SKM-1 treated with dmso at 0.1 percent for 144 hours (cell line): ENCODE data around the gene RAB2B.

Experiments
- DNase-seq: peaks from one replicate; lab custom pipeline; 2025; ENCODE audit not compliant: unreplicated experiment; lab: John Stamatoyannopoulos, UW

Gene RAB2B

DNA sequence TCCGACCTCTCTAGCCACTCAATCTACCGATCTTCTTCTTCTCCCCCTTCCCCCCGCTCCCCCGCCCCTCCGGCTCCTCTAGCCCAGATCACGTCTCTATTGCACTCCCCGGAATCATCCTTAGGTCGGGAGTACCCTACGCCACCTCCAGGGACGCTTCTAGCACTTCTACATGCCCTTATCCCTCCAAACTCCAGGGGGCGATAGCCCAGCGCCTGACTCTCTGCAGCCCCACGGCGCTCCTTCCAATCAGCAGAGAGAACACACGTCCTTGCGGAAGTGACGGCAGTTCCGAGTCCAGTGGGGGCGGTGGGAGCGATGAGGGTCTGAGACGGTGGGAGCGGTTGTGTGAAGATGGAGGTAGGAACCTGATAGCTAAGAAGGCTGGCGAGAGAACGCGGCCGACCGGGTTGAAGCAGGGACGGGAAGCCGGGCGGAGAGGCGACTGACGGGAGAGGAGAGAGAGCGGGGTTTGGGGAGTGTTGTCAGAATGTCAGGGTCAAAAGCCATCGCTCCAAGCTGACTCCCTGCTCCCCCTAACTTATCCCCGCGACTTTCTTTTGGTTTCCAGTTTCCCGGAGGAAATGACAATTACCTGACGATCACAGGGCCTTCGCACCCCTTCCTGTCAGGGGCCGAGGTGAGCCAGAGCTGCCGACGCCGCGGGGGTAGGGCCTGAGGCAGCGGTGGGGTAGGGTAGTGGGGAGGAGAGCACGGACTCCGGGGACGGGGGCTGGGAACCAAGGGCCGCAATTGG, at the start of gene RAB2B, which contains the start of gene TOX4:
Gene RAB2B, minus strand, starts transcription at position 35 of the 757 bp plus-strand sequence. CDS start 87 bp downstream, outside the sequence.
Gene TOX4, plus strand, starts transcription at position 271 of the 757 bp plus-strand sequence. Its CDS starts 84 bp downstream, at position 355.
- DNase-seq, result peak; percentile 88

DNA sequence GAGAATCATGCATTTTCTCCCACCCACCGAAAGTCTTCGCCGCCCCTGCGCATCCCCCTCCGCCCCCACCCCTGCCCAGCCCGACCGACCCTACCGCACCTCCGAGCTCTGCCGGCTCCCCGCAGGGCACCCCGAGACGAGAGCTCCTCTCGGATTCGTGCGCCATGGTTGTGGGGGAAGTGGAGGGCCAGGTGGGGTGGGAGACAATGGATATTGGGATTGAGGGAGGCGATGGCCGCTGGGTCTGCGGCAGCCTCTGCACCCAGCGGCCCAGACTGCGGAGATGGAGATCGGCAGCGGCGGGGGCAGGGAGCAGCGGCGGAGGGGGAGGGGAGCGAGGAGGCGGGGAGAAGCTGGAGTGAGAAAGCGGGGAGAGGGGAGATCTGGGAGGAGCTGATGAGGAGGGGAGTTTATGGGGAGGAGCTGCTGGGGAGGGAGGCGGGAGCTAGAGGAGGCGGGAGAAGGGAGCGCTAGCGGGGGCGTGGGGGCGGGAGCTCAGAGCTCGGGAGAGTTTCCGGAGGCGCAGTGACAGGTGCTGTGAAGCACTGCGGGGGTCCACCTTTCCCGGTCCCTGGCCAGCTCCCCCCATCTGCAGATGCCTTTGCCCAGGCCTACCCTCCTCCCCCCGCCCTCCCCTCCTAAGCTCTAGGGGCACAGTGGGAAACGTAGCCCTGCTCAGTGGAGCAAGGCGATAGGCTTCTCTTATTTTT, 49.4 kb upstream of the RAB2B start, which contains the start of gene SALL2:
Gene SALL2, minus strand, starts transcription at position 385 of the 710 bp plus-strand sequence. Its CDS starts 219 bp downstream, at position 166.
- no peak for DNase-seq

DNA sequence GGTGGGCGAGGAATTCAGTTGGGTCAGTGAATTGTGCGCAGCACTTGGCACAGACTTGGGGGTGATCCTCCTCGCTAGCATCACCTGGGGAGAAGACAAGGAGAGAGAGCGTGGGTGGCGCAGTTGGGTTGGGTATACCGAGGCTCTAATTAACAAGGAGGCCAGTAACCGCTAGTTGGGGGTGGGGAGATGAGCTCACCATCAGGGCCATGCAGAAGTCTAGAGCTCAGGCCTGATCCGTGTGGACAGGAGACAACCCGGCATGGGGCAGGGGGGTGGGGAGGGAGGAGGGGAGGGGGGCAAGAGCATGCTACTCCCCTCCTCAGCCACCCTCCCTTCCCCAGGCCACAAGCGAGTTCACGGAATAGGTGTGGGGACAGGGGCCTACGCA, 48.8 kb upstream of the RAB2B start:
- no peak for DNase-seq

DNA sequence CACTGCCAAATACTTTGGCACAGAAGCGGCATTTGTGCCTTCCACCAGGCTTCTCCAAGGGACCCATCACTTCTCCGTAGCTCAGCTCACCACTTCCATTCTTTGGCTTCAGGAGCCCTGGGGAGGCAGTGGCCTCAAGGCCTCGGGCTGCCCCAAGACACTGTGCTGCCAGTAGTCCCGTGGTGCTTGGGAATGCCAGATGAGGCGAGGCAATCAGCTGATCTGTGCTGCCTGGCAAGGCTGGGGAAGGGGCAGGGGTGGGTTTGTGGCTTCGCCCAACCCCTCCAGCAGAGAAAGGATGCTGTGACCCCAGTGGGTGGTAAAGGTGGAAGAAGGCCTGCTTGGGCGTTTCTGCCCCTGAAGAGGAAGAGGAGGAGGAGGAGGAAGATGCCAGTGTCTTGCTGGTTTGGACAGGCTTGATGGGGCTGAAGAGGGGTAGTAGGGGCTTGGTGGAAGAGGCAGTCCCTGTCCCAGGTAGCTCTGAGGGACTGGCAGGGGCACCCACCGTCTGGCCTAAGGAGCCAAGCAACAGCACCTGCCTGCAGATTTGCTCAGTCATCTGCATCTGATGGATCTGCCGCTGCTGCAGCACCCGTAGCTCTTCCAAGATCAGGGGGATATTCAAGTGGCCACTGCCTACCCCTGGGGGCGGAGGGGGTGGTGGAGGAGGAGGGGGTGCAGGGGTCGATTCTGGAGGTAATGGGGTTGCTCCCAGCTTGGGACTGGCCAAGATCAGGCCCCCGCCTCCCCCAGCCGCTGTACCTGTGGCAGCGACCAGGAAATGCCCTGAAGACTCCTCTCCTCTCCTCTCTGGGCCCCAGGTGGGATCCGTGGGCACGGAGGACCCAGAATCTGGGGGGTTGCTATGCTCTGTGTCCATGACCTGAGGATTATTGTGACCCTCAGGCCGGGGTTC, 48.1 kb upstream of the RAB2B start:
- no peak for DNase-seq

DNA sequence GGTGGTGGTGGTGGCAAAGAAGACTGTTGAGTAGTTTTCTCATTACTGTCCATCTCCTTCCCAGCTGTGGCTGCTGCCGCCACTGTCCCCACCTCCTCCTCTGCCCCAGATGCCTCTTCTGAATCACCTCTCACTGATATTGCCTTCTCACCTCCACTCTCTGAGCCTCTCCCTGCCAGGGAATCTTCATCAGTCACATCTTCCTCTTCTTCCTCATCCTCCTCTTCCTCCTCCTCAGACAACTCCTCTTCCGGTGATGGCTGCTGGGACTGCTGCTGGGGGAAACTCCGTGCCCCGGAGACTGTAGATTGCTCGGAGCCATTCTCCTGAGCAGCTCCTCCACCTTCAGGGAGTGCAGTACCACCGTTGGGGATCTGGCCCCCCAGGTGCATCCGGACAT, 46.4 kb upstream of the RAB2B start:
- no peak for DNase-seq

DNA sequence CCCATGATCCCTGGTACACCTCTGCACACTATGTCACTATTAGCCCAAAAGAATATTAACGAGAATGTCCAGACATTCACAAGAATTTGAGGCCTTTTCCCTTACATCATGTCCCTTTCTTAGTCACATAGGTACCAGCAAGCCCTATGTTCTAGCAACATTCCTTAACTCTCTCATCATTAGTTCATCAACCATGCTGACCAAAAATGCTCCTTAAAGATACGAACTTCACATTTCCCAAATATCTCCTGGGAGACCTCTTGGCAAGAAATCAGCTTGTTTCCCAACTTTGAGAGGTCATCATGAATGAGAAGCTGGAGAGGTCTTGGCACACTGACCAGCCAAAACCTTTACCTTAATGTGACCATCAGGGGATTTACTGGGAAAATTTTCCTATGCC, 44.7 kb upstream of the RAB2B start:
- no peak for DNase-seq

DNA sequence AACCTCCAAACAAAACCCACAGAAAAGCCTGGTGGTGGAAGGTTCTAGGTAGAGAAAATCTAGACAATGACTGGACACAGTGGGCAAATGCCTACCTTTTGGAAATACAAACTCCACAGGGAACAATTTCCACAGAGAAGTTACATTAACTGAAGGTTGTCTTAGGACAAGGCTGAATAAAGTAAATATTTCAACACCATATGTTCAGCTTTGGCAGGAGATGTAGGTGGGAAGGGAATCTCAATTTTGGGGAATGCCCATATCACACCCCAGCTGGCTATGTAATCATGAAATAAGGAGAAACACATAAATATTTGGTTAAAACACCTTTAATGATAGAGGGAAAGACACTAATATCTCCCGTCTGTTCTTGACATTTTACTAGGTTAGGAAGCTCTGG, 44.0 kb upstream of the RAB2B start:
- DNase-seq, result no peak

DNA sequence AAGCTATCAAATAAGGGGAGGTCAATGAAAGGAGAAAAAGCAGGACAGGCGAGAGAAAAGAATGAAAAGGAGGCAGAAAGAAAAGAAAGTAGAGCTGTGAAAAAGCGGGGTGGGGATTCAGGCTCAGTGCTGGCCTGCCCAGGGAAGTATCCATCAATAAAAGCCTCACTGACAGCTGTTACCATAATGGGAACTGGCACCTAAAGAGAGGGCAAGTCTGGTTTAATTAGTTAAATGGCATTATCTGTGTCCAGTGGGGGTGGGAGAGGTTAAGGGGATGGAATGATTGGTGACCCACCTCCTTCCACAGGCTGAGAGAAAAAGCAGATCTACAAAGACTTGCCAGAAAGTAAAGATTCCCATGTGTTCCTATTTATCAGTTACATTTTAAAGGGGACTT, 42.0 kb upstream of the RAB2B start:
- DNase-seq, result no peak

DNA sequence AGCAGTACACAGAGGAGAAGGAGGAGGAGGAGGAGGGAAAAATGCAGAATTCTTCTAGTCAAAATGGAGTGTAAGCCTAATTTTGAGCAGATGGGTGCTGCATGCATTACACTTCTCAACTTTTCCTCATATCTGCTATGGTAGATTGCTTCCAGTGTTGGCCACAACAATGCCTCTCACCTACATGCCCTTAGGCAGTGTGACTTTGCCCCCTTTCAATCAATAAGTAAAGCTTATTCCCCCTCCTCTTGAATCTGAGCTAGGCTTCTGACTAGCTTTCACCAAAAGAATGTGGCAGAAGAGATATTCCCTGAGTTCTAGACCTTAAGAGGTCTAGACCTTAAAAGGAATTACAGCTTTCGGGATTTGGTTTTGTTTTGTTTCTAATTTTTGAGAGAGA, 37.6 kb upstream of the RAB2B start:
- no peak for DNase-seq

DNA sequence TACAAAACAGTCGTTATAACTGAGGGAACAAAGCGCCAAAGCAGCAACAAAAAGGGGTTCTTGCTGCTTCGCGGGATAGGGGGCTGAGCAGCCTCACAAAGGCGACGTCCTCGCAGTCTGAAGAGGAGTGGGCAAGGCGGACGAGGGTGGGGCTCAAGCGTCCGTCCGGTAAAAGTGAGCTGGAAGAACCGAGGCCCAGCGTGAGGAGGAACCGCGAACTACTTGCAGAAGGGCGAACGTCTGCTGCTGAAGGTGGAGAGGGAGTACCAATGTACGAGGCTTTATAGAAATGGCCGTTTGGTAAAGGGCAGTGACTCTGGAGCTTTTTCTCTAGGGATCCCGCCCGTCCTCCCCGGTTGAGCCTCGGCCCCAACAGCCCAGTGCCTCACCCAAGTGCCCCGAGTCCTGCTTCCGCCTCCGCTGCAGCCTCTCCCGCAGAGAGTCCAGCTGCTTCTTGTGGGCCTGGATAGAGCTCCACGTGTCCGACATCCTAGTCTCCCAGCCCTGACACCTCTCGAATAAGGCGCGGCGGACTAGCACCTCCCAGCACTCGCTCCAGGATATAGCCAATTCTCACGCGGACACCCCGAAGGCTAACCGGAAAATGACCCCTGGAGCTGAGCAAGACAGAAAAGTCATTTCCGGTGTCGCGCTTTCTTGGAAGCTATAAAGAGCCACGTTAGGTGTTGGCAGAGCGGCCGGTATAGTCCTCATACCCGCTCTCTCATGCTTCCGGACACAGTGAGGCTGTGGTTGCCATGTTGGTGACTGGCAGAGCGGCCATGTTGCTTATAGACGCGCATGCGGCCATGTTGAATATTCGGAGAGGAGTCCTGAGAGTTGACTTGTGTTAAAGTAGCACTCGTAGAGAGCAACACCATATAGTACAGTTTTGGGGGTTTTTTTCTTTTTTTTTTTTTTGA, 34.2 kb upstream of the RAB2B start, which contains the start of gene METTL3:
Gene METTL3, minus strand, starts transcription at position 606 of the 923 bp plus-strand sequence. Its CDS starts 117 bp downstream, at position 489.
- peak; percentile 84 for DNase-seq

DNA sequence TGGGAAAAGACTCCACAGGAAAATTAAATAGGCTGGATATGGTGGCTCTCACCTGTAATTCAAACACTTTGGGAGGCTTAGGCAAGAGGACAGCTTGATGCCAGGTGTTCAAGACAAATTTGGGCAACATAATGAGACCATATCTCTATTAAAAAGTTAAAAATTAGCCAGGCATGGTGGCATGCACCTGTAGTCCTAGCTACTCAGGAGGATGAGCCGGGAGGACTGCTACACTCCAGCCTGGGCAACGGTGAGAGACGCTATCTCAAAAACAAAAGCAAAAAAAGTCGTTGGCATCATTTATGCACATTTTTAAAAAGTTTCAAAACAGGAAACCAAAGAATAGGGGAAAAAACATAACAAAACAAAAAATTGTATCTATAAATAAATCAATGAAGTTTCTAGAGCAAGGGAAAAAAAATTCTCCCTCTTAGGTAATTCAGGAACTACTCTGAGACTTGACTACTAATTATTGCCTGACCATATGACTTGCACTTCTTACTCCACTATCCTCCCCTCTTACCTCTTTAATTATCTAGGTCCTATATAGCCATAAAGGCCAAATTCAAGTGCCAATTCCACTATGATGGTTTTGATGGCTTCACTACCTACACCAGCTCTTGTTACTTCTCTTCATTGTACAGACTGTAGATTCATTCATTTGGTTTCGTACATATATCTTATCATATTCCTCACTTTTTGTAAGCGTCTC, 32.8 kb upstream of the RAB2B start:
- DNase-seq, result no peak

DNA sequence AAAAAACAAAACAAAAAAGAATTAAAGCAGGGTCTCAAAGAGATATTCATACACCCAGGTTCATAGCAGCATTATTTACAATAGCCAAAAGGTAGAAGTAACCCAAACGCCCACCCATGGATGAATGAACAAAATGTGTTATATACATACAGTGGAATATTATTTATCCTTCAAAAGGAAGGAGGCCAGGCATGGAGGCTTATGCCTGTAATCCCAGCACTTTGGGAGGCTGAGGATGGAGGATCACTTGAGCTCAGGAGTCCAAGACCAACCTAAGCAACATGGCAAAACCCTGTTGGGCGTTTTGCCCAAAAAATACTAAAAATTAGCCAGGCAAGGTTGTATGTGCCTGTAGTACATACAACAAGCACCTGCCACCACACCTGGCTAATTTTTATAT, 29.8 kb upstream of the RAB2B start:
- no peak for DNase-seq

DNA sequence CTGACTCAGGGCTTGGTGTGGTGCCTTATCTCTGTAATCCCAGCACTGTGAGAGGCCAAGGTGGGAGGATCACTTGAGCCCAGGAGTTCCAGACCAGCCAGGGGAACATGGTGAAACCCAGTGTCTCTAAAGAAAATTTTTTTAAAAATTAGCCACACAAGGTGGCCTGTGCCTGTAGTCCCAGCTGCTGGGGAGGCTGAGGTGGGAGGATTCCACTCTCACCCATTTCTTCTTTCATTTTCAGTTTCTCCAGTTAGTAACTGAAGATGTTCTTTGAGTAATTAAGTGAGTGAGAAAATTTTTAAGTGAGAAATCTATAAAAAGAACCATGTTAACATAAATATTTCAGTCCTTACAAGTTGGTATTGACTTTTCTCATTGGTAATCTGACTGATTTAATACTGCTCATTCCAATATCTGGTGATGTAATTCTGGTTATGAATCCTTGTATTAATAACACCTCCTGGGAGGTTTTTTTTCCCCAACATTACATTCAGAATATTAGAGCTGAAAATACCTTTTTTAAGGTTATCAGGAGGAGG, 28.3 kb upstream of the RAB2B start:
- DNase-seq, result no peak

DNA sequence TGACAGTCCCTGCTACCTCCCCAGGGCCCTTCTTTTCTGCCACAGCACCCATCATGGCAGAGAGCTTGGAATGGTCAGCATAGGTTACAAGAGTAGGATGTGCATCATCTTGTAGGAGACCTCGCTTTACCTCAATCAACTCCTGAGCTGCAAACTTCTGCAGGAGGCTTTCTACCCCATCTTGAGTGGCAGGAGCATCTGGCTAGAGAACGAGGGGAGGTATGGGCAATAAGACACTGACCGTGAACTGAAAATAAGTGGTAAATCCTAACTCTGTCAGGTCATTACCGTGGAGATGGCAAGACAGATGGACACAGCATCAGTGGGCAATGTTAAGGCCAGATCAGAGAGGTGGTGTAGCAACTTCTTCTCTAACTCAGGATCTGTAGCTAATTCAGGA, 26.6 kb upstream of the RAB2B start:
- no peak for DNase-seq

DNA sequence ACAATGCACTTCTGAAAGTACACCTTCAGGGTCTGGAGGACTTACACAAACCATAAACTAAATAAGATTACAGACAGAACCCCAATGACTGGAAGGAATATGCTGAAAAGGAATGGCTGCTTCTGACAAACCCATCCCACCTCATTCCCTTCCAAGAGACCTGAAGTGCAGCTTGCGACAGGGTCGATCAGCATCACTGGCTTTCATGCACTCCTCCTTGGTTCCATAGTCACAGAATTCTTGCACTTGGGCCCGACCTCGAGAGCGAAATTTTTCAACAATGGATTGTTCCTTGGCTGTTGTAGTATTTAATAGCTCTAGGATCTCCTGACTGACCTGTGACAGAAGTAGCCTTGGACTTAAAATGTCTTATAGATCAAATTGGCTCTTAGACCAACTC, 24.8 kb upstream of the RAB2B start:
- DNase-seq, result no peak

DNA sequence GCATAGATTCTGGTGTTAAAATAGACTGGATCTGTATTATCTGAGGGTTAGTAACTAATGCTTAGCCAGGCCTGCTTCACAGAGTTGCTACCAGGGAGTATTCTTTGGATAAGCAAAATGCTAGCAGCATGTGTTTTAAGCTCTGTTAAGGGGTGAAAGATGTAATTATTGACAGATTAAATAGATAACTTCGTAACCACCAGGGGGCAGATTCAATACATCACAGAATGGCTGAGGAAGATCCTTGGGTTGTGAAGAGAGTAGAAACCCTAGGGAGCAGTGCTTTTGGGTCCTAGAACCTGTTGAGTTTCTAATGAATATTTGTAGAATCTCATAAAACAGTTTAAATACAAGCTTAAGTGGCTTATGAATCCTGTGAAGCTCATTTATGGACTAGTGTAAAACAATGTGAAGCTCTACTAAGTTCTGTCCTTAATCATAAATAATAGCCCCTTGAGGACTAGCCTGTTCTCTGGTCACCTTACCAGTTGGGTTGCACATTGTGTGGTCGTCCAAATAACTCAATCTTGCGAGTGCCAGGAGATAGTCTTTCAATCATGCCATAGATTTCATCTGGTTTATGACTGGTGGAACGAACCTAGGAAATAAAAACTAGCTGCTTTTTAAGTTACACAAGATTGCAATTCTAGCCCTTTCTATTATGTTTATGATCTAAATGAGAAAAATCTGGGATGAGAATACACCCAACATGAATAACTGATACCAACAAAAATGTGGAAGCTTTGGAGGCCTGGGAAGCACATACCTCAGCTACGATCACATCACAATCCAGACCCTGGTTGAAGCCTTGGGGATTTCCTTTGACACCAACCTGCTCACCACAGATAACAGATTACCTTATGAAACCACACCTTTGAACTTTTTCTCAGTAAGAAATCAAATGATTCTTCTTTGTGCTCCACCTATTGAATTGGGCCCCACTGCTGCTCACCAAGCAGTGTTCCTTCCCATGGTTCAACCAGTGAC, 22.1 kb upstream of the RAB2B start:
- peak; percentile 10 for DNase-seq

DNA sequence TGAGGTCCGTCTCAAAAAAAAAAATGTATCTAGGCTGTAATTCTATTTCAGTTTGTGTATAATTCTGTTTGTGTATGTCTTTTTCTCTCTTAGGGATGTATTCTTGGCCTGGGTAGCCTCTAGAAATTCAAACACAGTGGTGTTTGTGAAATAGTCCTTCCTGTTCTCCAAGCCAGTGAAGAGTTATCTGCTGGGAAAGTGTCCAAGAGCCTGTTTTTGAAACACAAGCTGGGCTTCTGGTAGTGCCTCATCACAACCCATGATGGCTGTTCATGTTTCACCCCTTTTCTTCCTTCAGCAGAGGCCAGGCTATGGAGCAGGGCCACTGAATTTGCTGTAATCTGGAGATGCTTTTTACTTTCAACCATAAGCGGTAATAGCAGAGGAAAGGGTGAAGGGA, 19.7 kb upstream of the RAB2B start:
- DNase-seq, result no peak
